ENCODE results near the gene GRM8.

The GRM8 gene

DNA sequence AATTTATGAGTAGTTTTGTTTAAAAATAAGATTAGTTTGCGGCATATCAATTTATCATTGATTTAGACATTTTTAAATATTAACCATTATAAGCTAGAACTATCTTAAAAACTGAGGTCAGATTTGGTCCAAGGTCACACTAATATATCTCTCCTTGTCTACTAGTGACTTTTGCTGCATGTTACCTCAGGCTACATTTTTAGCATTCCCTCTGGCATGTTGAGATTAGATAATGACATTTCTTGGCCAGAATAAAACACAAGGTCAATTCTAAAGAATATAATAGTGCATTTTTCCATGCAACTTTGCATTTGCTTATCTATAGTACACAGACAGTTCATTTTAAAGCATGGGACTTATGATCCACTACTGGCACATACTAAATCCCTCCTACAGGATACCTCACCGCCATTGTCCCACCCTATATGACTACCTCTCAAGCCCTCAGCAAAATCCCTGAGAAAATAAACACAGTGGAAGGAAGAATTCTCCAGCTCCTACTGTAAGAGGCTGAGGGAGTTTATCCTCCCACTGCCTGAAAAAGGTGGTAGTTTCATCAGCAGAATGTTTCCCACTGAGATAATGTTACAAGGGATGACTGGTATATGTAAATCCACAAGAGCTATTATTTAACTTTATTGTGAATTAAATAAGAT lies 816.4 kb downstream of the GRM8 start:
- no peak for DNase-seq (ENCODE audit: low spot score)

DNA sequence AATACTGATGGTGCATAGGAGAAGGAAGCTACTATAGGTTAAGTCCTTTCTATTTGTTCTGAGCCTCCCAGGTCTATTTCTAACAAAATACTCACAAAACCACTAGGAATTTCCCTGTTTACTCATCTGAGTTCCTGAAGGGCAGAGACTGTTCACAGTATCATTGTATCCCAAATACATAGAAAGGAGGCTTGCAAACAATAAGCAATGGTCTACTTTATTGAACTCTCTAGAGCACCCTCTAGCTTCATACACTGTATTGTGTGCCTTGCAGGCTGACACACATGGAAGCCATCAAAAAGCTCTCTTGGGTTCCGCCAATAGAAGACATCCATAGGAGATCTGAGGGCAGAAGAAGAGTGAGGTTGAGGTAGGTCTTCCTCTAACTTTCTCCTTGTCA lies 826.1 kb downstream of the GRM8 start:
- no peak for DNase-seq (ENCODE audit: low spot score)

- DNase-seq (ENCODE audit: low spot score), result no peak
Measured at GRCh38 chr7:126424985-126425384, 827.8 kb downstream of the GRM8 start.

GRCh38 chr7:126419047-126419446 lies 833.7 kb downstream of the GRM8 start:
- DNase-seq (ENCODE audit: low spot score), result no peak

- no peak for DNase-seq (ENCODE audit: low spot score)
Measured at GRCh38 chr7:126411821-126412383, 840.8 kb downstream of the GRM8 start.

GRCh38 chr7:126411032-126411820 lies 841.5 kb downstream of the GRM8 start:
- DNase-seq (ENCODE audit: low spot score), result no peak

DNA sequence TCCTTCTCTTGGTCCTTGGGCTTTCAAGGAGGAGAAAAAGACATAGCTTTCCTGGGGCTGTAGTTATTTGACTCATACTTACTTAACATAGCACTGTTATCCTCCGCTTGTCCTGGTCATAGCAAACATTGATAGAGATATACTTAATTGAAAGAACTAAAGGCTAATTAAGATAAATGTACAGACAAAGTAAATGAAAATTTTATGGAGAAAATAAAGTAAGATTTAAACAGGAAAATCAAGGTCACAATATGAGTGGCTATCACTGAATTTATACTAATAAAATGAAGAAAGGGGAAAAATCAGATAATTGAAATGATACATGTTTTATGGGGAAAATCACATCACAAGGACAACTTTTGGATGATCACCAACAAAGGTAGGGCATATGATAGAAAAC lies 849.7 kb downstream of the GRM8 start:
- no peak for DNase-seq (ENCODE audit: low spot score)

GRCh38 chr7:126401918-126402317 lies 850.8 kb downstream of the GRM8 start:
- no peak for DNase-seq (ENCODE audit: low spot score)

DNA sequence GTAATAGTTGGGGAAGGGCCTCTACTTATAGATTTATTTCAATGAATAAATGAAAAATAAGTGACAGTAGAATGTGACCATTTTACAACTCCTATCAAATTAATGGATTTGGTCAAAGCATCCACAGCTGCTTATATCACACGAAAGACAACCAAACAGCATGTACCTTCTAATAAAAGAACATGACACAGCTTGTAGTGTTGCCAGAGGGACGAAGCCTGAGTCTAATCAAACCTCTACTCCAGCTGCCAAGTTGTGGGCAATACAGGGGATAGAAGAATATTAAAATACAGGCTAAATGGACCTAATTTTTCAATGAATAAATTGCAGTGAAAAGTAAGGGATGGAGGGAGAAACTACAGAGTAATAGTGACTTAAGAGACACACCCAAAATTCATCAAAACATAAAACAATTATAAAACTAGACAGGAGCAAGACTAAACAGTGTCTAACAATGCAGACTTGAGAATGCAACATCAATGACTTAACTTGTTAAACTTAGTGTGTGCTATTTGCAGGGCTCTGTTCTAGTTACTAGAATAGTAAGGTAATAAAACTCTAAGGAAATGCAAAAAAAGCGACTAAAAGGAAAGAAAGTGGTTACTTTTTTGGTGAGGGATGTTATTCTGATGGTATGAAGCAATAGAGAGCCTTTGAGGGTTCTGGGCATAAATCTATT lies 853.8 kb downstream of the GRM8 start:
- DNase-seq (ENCODE audit: low spot score), result no peak

GRCh38 chr7:126398285-126398684 lies 854.5 kb downstream of the GRM8 start:
- DNase-seq (ENCODE audit: low spot score), result no peak

DNA sequence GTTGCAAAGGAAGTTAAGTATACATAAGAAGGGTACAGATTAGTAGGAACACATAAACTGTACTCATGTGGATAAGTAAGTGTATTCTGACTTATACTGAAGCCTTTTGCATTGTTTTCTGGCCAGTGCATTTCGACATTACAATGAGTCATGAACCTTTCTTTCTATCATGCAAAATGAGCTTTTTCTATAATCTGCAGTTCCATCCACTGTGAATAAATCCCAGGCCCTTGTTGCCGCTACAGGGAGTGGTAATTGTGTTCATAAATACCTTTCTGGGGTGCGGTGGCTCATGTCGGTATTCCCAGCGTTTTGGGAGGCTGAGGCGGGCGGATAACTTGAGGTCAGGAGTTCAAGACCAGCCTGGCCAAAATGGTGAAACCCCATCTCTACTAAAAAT lies 858.3 kb downstream of the GRM8 start:
- DNase-seq (ENCODE audit: low spot score), result no peak
